Measurements from ENCODE around the gene ISOC2. TPM values are rescaled to one million over a fixed set of nuclear protein-coding genes. Genes with fewer than 3 reads are reported as not detected.

Gene ISOC2
- total and polyA plus RNA-seq, 2 donors (not counting 3 experiments of a cell fraction or from before 2014, with no cell fraction given) = 49.3 to 68.7 TPM

- Histone ChIP-seq H3K4me1 (ENCODE audit: control insufficient read depth, extremely low read depth, insufficient read depth, low read length) (peaks cover 10% of the 10 kb centered on the region), H3K4me2 (ENCODE audit: insufficient read depth, low read length) (no peak overlapping the region), H3K79me2 (ENCODE audit: control insufficient read depth, insufficient read depth, low read length) (peaks cover 5% of the 10 kb centered on the region), H3K9me1 (replicated peaks; ENCODE audit: control insufficient read depth, extremely low read depth, insufficient read depth, low read length) (no peaks in the 10 kb centered on the region), H3K36me3 (ENCODE audit: control insufficient read depth in 2 of 2, extremely low read depth in 1 of 2, insufficient read depth in 2 of 2, low read length in 2 of 2) (no peaks in the 10 kb centered on the region), H3K9ac (replicated peaks; ENCODE audit: extremely low read depth, insufficient read depth, low read length) (no peak overlapping the region), H2AFZ (ENCODE audit: low read depth, low read length) (no peak overlapping the region), H3K27me3 (ENCODE audit: control insufficient read depth in 2 of 2, insufficient read depth in 2 of 2, low read length in 2 of 2) (no peaks in the 10 kb centered on the region), H3K4me3 (replicated peaks in 1 of 3; ENCODE audit: insufficient read depth in 1 of 3, low read depth in 1 of 3, low read length in 3 of 3) (no peak overlapping the region), H4K20me1 (replicated peaks; ENCODE audit: control insufficient read depth, extremely low read depth, insufficient read depth, low read length) (no peaks in the 10 kb centered on the region), H3K9me3 (replicated peaks; ENCODE audit: control insufficient read depth, insufficient read depth, low read length) (no peaks in the 10 kb centered on the region), H3K27ac (ENCODE audit: insufficient read depth, low read depth, low read length) (no peak overlapping the region)
- BruUV-seq (replicated peaks) = no TSS peak
- DNase-seq (ENCODE audit: low read depth, low spot score) = no peak
- no peak for FAIRE-seq
- no peak for TF ChIP-seq GATA2 (IDR thresholded peaks at IDR 0.05; ENCODE audit: insufficient read depth, insufficient read length, low read depth, low read length)
- POLR2A ChIA-PET = no interaction called here
- intact Hi-C loops (cut with micrococcal nuclease) = no loop called here
- dilution Hi-C loops (cut with MboI; ENCODE audit: extremely low pct_ligation_motif_present, low sequenced_read_pairs) = no loop called here
- CTCF ChIA-PET = interaction anchor here (1.2 to 6.1 kb wide), 4 partner anchors 11 to 31 kb away, joined by 3 to 62 read pairs (median 4); partner anchors contain the start of genes ISOC2 and NAT14
Measured at GRCh38 chr19:55473225-55474012, 12.0 kb upstream of the ISOC2 start.

- Histone ChIP-seq H3K9ac (replicated peaks; ENCODE audit: extremely low read depth, insufficient read depth, low read length) (no peak overlapping the region), H2AFZ (ENCODE audit: low read depth, low read length) (no peak overlapping the region), H3K36me3 (ENCODE audit: control insufficient read depth in 2 of 2, extremely low read depth in 1 of 2, insufficient read depth in 2 of 2, low read length in 2 of 2) (no peaks in the 10 kb centered on the region), H3K4me1 (ENCODE audit: control insufficient read depth, extremely low read depth, insufficient read depth, low read length) (peaks cover 5% of the 10 kb centered on the region), H3K27me3 (ENCODE audit: control insufficient read depth in 2 of 2, insufficient read depth in 2 of 2, low read length in 2 of 2) (no peaks in the 10 kb centered on the region), H3K4me3 (replicated peaks in 1 of 3; ENCODE audit: insufficient read depth in 1 of 3, low read depth in 1 of 3, low read length in 3 of 3) (no peak overlapping the region), H3K9me3 (replicated peaks; ENCODE audit: control insufficient read depth, insufficient read depth, low read length) (no peaks in the 10 kb centered on the region), H3K4me2 (ENCODE audit: insufficient read depth, low read length) (no peak overlapping the region), H4K20me1 (replicated peaks; ENCODE audit: control insufficient read depth, extremely low read depth, insufficient read depth, low read length) (no peaks in the 10 kb centered on the region), H3K79me2 (ENCODE audit: control insufficient read depth, insufficient read depth, low read length) (no peaks in the 10 kb centered on the region), H3K27ac (ENCODE audit: insufficient read depth, low read depth, low read length) (no peak overlapping the region), H3K9me1 (replicated peaks; ENCODE audit: control insufficient read depth, extremely low read depth, insufficient read depth, low read length) (no peaks in the 10 kb centered on the region)
- ChIA-PET CTCF (interaction anchor here (6.1 kb wide), 1 partner anchor 32 kb away, joined by 62 read pairs; no protein-coding TSS in a partner anchor), POLR2A (no interaction called here)
- TF ChIP-seq FOS (IDR thresholded peaks at IDR 0.05; ENCODE audit: borderline replicate concordance, insufficient read depth, low read length) (no peak), GATA2 (IDR thresholded peaks at IDR 0.05; ENCODE audit: insufficient read depth, insufficient read length, low read depth, low read length) (no peak)
- intact Hi-C loops (cut with micrococcal nuclease) (no loop called here), dilution Hi-C loops (cut with MboI; ENCODE audit: extremely low pct_ligation_motif_present, low sequenced_read_pairs) (no loop called here)
- no TSS peak for BruUV-seq (replicated peaks)
- DNase-seq (ENCODE audit: low read depth, low spot score) = no peak
- no peak for FAIRE-seq
Measured at GRCh38 chr19:55472463-55472862, 11.0 kb upstream of the ISOC2 start.
